ENCODE measurements around the gene SPATC1L. TPM values are rescaled to one million over a fixed set of nuclear protein-coding genes. Genes with fewer than 3 reads are reported as not detected.

SPATC1L gene
- total and polyA plus RNA-seq, 2 of the 8 experiments (the other 6 are each of a cell fraction or from before 2014, with no cell fraction given): 24.9 to 50.0 TPM

DNA sequence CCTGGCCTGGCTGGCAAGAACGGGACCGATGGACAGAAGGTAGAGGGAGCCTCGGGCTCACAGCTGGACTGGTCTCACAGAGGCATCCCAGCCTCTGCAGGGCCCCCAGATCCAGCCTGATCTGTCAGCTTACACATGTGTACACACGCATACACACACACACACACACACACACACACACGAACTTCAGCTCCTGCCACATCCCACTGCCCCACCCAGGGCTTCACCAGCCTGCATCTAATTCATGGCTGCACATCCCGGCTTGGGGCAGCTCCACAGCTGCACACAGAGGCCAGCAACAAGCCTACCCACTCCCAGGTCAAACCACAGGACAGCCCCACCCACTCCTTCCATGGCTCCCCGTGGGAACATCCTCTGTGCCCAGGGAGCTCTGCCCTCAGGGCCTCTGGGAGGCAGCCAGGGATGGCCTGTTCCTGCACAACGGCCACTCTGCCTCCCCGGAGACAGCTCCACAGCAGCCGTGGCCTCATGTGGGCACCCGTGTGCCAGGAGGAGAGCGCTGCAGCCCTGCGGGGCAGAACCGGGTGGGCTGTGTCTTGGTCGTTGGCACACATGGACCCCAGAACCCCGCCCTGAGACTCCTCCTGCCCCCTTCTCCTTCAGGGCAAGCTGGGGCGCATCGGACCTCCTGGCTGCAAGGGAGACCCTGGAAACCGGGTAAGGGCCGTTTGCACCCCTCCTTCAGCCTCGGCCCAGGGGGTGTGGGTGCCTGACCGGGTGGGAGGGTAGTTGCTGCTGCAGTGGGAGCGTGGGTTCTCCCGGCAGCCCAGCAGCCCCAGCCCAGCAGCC, 67.3 kb downstream of the SPATC1L start (continued):
- TF ChIP-seq FOSL1 (IDR thresholded peaks at IDR 0.05; ENCODE audit: insufficient read depth, low read depth, low read length) (no peak), BRCA1 (IDR thresholded peaks at IDR 0.05; ENCODE audit: low read depth, low read length) (no peak), TAF1 (IDR thresholded peaks at IDR 0.05; ENCODE audit: low read depth, low read length) (no peak)
- TF ChIP-seq, protein P1, sequence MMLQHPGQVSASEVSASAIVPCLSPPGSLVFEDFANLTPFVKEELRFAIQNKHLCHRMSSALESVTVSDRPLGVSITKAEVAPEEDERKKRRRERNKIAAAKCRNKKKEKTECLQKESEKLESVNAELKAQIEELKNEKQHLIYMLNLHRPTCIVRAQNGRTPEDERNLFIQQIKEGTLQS (IDR thresholded peaks at IDR 0.05; ENCODE audit: insufficient read depth, low read depth, low read length): no peak
